HepG2 (cell line): ENCODE data around the gene DHX58. TPM values are rescaled to one million over a fixed set of nuclear protein-coding genes. Genes with fewer than 3 reads are reported as not detected.

Experiments
- EED ChIP-seq: sonication (generic); formaldehyde crosslinking; IDR thresholded peaks from 2 replicates; pipeline ENCODE4 v1.5.0; 2020; ENCODE audit warnings: mild to moderate bottlenecking, missing genetic modification reagents
- FOXJ3 ChIP-seq: sonication (generic); formaldehyde crosslinking; IDR thresholded peaks from 2 replicates; pipeline ENCODE4 v1.4.0; 2020; ENCODE audit warnings: missing genetic modification reagents, mild to moderate bottlenecking, borderline replicate concordance
- GABPA ChIP-seq, 2 experiments: IDR thresholded peaks; 2 replicates each; pipeline ENCODE4 v1.6.1; 2011 to 2016; ENCODE audit warnings: low read depth in 2 of 2, low read length in 1 of 2, missing biosample characterization in 1 of 2, missing genetic modification characterization in 1 of 2
- GABPB1 ChIP-seq: IDR thresholded peaks from 2 replicates; pipeline ENCODE4 v1.6.1; 2016; ENCODE audit warnings: mild to moderate bottlenecking, missing genetic modification reagents, moderate library complexity, missing compliant biosample characterization
- MED8 ChIP-seq: sonication (generic); formaldehyde crosslinking; IDR thresholded peaks from 2 replicates; pipeline ENCODE4 v1.8.1; 2023; ENCODE audit warnings: mild to moderate bottlenecking, missing genetic modification reagents; ENCODE audit not compliant: insufficient replicate concordance
- MTA1 ChIP-seq: sonication (generic); formaldehyde crosslinking; IDR thresholded peaks from 2 replicates; pipeline ENCODE4 v1.4.0; 2020; ENCODE audit warnings: missing genetic modification reagents, mild to moderate bottlenecking, borderline replicate concordance
- NFRKB ChIP-seq: fragments of 450-650 bp; IDR thresholded peaks from 2 replicates; pipeline ENCODE4 v1.6.1; 2017
- SRSF1 ChIP-seq: fragments of 200-400 bp; formaldehyde crosslinking; optimal IDR thresholded peaks from 2 replicates; pipeline ENCODE3; 2017; ENCODE audit warnings: mild to moderate bottlenecking, low read depth, low read length, moderate library complexity
- ZNF687 ChIP-seq: sonication (generic); formaldehyde crosslinking; IDR thresholded peaks from 2 replicates; pipeline ENCODE4 v1.5.1; 2020; ENCODE audit warnings: mild to moderate bottlenecking, missing genetic modification reagents, moderate library complexity
- ZNF781 ChIP-seq: sonication (generic); formaldehyde crosslinking; IDR thresholded peaks from 2 replicates; pipeline ENCODE4 v1.5.1; 2020; ENCODE audit warnings: borderline replicate concordance, mild to moderate bottlenecking, missing genetic modification reagents; ENCODE audit errors: not compliant biosample characterization
- polyA plus RNA-seq, 8 experiments: library from polyadenylated mRNA; depleted of rRNA in 3 of 8; stranded (reverse) in 7 of 8; unstranded in 1 of 8; fragments of >200 nt; fragmentation: Illumina TruSeq in 4 of 8; extraction: Trizol in 4 of 8; gene quantifications; 2 replicates each; pipeline versions ENCODE4 v1.2.1 to v1.2.3, GENCODE V29; 2011 to 2016; ENCODE audit warnings: low read depth in 4 of 8, missing spikeins in 1 of 8, mixed read lengths in 1 of 8; ENCODE audit not compliant: insufficient read depth in 1 of 8
- total RNA-seq, 5 experiments: library from RNA; depleted of rRNA; stranded (reverse); fragments of >200 nt; fragmentation: Illumina TruSeq; extraction: Trizol; gene quantifications; 2 replicates each; pipeline ENCODE4 v1.2.3, GENCODE V29; 2016; ENCODE audit warnings: low read depth in 1 of 5
- TF ChIP-seq, protein P1 (sequence below): sonication (generic); formaldehyde crosslinking; conservative IDR thresholded peaks from 2 replicates; pipeline ENCODE4 v1.4.0; 2020; ENCODE audit warnings: mild to moderate bottlenecking, missing genetic modification reagents, moderate library complexity

Gene DHX58
- total and polyA plus RNA-seq, 2 of the 13 experiments (the other 11 are each of a cell fraction or from before 2014, with no cell fraction given): 6.7 to 7.8 TPM

GRCh38 chr17:42159796-42160530, 47.4 kb upstream of the DHX58 start (continued):
- peak; percentile 52; the same call in 1 of the 2 replicates for TF ChIP-seq ZNF687 (CRISPR knock-in tag)
- TF ChIP-seq ZNF781: no peak
- TF ChIP-seq MED8 (CRISPR knock-in tag): no peak
- TF ChIP-seq, protein P1, sequence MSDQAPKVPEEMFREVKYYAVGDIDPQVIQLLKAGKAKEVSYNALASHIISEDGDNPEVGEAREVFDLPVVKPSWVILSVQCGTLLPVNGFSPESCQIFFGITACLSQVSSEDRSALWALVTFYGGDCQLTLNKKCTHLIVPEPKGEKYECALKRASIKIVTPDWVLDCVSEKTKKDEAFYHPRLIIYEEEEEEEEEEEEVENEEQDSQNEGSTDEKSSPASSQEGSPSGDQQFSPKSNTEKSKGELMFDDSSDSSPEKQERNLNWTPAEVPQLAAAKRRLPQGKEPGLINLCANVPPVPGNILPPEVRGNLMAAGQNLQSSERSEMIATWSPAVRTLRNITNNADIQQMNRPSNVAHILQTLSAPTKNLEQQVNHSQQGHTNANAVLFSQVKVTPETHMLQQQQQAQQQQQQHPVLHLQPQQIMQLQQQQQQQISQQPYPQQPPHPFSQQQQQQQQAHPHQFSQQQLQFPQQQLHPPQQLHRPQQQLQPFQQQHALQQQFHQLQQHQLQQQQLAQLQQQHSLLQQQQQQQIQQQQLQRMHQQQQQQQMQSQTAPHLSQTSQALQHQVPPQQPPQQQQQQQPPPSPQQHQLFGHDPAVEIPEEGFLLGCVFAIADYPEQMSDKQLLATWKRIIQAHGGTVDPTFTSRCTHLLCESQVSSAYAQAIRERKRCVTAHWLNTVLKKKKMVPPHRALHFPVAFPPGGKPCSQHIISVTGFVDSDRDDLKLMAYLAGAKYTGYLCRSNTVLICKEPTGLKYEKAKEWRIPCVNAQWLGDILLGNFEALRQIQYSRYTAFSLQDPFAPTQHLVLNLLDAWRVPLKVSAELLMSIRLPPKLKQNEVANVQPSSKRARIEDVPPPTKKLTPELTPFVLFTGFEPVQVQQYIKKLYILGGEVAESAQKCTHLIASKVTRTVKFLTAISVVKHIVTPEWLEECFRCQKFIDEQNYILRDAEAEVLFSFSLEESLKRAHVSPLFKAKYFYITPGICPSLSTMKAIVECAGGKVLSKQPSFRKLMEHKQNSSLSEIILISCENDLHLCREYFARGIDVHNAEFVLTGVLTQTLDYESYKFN (CRISPR knock-in tag): 0 out of 2 replicates have a peak, but pooled peaks have one; percentile 23
- TF ChIP-seq GABPA (IDR thresholded peaks at IDR 0.05; ENCODE audit: low read depth, low read length): no peak
- peak; percentile 23; the same call in 1 of the 2 replicates for TF ChIP-seq GABPA (CRISPR knock-in tag; IDR thresholded peaks at IDR 0.05; ENCODE audit: low read depth)
- TF ChIP-seq GABPB1 (CRISPR knock-in tag): peak; percentile 78
- TF ChIP-seq MTA1 (CRISPR knock-in tag): peak; percentile 62; the same call in 1 of the 2 replicates
- no peak for TF ChIP-seq SRSF1
- TF ChIP-seq NFRKB: no peak
- no peak for TF ChIP-seq FOXJ3 (CRISPR knock-in tag)
- TF ChIP-seq EED (CRISPR knock-in tag): 0 out of 2 replicates have a peak, but pooled peaks have one; percentile 37
